ENCODE data around the gene TMC7. TPM values are rescaled to one million over a fixed set of nuclear protein-coding genes. Genes with fewer than 3 reads are reported as not detected.
"Not testable (repeated sequence)": the region's sequence is repeated elsewhere in the genome, so short reads cannot be mapped to it uniquely, and the experiment has no call there.

Gene TMC7
- 0.05 and 0.09 TPM in 2 replicates for total RNA-seq

GRCh38 chr16:18983565-18984434 is at the start of gene TMC7:
Gene TMC7 (plus strand): TSS chr16:18983934. CDS start chr16:18984064, 130 bp downstream.
- intact Hi-C loops (cut with micrococcal nuclease) = no loop called here

GRCh38 chr16:18936727-18937340 is 46.9 kb upstream of the TMC7 start:
- intact Hi-C loops (cut with micrococcal nuclease) = no loop called here

DNA sequence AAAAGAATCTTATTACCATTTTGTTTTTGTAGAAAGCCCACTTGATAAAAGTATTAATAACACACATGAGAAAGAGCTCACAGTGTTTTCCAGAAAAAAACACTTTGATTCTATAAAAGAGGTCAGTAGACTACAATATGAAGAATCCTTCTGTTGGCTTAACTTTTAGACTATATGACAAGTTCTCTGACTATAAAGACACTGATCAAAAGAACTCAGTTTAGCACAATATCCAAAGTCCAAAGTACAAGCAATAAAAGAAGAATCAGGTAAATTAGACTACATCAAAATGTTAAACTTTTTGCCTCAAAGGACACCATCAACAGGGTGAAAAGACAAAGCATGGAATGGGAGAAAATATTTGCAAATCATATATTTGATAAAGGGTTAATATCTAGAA is 46.3 kb upstream of the TMC7 start:
- intact Hi-C loops (cut with micrococcal nuclease) = no loop called here

DNA sequence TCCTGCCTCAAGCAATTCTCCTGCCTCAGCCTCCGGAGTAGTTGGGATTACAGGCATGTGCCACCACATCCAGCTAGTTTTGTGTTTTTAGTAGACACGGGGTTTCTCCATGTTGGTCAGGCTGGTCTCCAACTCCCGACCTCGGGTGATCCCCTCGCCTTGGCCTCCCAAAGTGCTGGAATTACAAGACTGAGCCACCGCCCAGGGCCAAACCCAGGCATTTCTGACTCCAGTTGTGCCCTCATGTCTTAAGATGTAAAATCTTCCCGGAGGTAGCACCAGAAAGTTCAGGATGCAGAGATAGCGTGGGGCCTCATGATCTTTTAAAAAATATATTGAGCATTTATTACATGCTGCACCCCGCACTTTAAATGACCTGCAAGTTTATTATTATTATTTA is 44.7 kb upstream of the TMC7 start:
- intact Hi-C loops (cut with micrococcal nuclease) = no loop called here

GRCh38 chr16:18941471-18941870 is 42.3 kb upstream of the TMC7 start:
- intact Hi-C loops (cut with micrococcal nuclease) = no loop called here

DNA sequence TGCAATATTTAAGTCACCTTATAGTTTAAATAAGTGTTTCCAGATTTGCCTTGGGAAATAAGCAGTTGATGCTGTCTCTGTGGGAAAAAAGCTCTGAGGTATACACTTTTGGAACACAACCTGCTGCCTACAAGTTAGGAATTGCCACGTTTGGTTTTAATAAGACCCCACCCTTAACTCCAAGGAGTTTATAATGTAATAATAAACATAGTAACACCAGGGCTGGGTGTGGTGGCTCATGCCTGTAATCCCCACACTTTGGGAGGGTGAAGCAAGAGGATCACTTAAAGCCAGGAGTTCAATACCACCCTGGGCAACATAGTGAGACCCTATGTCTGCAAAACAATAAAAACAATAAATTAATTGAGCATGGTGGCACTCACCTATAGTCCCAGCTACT is 41.7 kb upstream of the TMC7 start:
- intact Hi-C loops (cut with micrococcal nuclease) = no loop called here

DNA sequence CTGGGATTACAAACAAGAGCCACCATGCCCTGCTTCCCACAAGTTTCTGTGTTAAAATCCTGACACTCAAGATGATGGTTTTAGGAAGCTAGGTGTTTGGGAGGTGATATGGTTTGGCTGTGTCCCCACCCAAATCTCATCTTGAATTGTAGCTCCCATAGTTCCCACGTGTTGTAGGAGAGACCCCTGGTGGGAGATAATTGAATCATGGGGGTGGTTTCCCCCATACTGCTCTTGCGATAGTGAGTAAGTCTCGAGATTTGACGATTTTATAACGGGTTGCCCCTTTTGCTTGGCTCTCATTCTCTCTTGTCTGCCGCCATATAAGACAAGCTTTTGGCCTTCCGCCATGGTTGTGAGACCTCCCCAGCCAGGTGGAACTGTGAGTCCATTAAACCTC is 40.3 kb upstream of the TMC7 start:
- intact Hi-C loops (cut with micrococcal nuclease) = no loop called here

GRCh38 chr16:18945233-18945632 is 38.5 kb upstream of the TMC7 start:
- intact Hi-C loops (cut with micrococcal nuclease) = no loop called here

- intact Hi-C loops (cut with micrococcal nuclease) = no loop called here
Observed at GRCh38 chr16:18948372-18949020, 35.2 kb upstream of the TMC7 start.

- intact Hi-C loops (cut with micrococcal nuclease) = no loop called here
Observed at GRCh38 chr16:18950469-18951185, 33.1 kb upstream of the TMC7 start.

DNA sequence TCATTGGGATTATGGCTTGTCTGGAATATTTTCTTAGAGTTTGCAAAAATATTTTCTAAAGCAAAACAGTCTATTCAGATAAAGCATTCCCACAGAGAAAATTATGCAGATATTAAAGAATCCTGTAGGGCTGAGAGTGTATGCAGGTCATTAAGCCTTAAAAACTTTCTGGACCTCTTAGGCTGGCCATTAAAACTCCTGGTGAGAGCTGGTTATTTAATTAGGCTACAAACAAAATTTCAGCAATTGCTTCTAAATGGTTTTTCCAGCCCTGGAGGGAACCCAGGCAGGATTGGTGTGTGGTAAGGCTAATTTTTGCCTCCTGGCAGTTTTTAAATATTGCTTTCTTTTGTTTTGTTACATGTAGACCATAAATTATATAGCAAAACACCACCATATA is 30.2 kb upstream of the TMC7 start:
- intact Hi-C loops (cut with micrococcal nuclease) = no loop called here

GRCh38 chr16:18955874-18956580 is 27.7 kb upstream of the TMC7 start:
- intact Hi-C loops (cut with micrococcal nuclease) = not testable (repeated sequence)

- intact Hi-C loops (cut with micrococcal nuclease) = not testable (repeated sequence)
Observed at GRCh38 chr16:18956658-18957241, 27.0 kb upstream of the TMC7 start.

DNA sequence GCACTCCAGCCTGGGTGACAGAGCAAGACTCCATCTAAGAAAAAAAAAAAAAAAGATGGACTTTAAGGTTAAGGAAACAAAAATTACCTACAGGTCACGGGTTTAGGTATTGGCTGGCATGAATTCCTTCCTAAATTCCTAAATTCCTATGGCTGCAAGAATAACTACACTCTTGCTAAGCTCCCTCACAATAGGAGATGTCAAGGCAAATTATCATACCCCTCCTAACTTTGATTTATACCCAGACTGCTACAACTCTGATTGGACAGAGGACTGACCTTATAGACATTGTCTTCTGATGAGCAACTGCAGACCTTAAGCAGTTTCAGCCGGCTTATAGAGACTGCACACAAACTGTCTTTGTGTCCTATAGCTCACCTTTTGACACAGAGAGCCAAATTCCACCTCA is 25.1 kb upstream of the TMC7 start:
- intact Hi-C loops (cut with micrococcal nuclease) = no loop called here

DNA sequence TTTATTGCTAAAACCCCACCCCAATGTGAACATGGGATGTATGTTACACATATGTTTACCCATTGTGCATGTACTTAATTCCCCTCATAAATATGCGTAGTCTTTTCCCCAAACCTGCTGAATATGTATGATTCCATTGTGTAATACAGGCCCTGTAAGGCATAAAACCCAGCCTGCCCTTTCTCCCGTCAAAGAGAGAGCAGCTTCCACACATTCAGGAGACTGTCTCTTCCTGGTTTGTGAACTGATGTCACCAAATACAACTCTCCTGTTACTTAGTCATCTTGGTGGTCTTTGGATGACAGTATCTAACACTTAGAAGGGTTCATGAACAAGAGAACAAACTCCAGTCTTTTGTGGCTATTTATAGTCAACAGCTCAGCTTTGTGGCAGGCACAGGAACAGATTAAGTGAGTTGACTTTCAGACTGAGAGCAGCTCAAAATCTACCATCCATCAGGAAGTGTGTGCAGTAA is 24.7 kb upstream of the TMC7 start:
- intact Hi-C loops (cut with micrococcal nuclease) = no loop called here

- intact Hi-C loops (cut with micrococcal nuclease) = loop anchor here (10.0 kb wide), 1 partner anchor 71 kb away; no protein-coding TSS in a partner anchor
Observed at GRCh38 chr16:18965555-18965954, 18.2 kb upstream of the TMC7 start.

DNA sequence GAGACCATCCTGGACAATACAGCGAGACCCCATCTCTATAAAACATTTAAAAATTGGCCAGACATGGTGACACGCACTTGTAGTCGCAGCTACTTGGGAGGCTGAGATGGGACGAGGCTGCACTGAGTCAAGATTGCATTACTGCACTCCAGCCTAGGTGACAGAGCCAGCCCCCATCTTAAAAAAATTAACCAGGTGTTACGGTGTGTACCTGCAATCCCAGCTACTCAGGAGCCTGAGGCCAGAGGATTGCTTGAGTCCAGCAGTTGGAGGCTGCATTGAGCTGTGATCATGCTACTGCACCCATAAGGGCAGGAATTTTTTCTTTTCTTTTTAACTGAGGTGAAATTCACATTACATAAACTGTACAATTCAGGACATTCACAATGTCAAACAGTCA is 16.9 kb upstream of the TMC7 start:
- intact Hi-C loops (cut with micrococcal nuclease) = loop anchor here (10.0 kb wide), 1 partner anchor 72 kb away; no protein-coding TSS in a partner anchor

- intact Hi-C loops (cut with micrococcal nuclease) = loop anchor here (1.0 to 10.0 kb wide), 2 partner anchors 74 to 168 kb away; partner anchors contain the start of gene ARL6IP1
Observed at GRCh38 chr16:18969050-18969854, 14.5 kb upstream of the TMC7 start.

- intact Hi-C loops (cut with micrococcal nuclease) = loop anchor here (1.0 to 10.0 kb wide), 2 partner anchors 75 to 169 kb away; partner anchors contain the start of gene ARL6IP1
Observed at GRCh38 chr16:18969855-18970240, 13.9 kb upstream of the TMC7 start.
